ENCODE data around the gene RAB43. TPM values are rescaled to one million over a fixed set of nuclear protein-coding genes. Genes with fewer than 3 reads are reported as not detected.

The RAB43 gene
- total RNA-seq, 1 experiment from 2014 or later: 13.5 TPM

GRCh38 chr3:129057249-129057648 lies 64.4 kb downstream of the RAB43 start (continued):
- TF ChIP-seq CTCF (IDR thresholded peaks at IDR 0.05 in 2 of 3, conservative IDR thresholded peaks at IDR 0.05 in 1 of 3; ENCODE audit: borderline replicate concordance in 1 of 3, insufficient read depth in 1 of 3, low read depth in 2 of 3, low read length in 2 of 3): no peak
- TF ChIP-seq TCF7L2 (IDR thresholded peaks at IDR 0.05; ENCODE audit: borderline replicate concordance, extremely low read depth, insufficient read depth, insufficient read length): no peak
- no peak for TF ChIP-seq POLR2AphosphoS5 (IDR thresholded peaks at IDR 0.05; ENCODE audit: low read depth, low read length)
- TF ChIP-seq EZH2 (IDR thresholded peaks at IDR 0.05): no peak
- TF ChIP-seq SIN3A (IDR thresholded peaks at IDR 0.05; ENCODE audit: low read depth): no peak
- no peak for TF ChIP-seq ZNF274 (IDR thresholded peaks at IDR 0.05; ENCODE audit: low read depth, low read length)
- no peak for TF ChIP-seq ATF3 (IDR thresholded peaks at IDR 0.05)
- TF ChIP-seq EGR1 (IDR thresholded peaks at IDR 0.05; ENCODE audit: low read depth): no peak
- TF ChIP-seq RAD21 (IDR thresholded peaks at IDR 0.05; ENCODE audit: low read depth): no peak
- TF ChIP-seq SRF (IDR thresholded peaks at IDR 0.05; ENCODE audit: low read depth): no peak
- no peak for TF ChIP-seq JUND (IDR thresholded peaks at IDR 0.05)
- TF ChIP-seq CEBPB (IDR thresholded peaks at IDR 0.05; ENCODE audit: low read depth): no peak

GRCh38 chr3:129056451-129057173 lies 65.0 kb downstream of the RAB43 start:
- Histone ChIP-seq H3K9me3 (ENCODE audit: control insufficient read depth in 1 of 2, insufficient read depth in 1 of 2, low read depth in 1 of 2, low read length in 2 of 2) (no peaks in the 10 kb centered on the region), H3K79me2 (ENCODE audit: insufficient read depth, low read length) (no peaks in the 10 kb centered on the region), H3K9ac (ENCODE audit: low read length) (no peak overlapping the region), H3K27me3 (ENCODE audit: insufficient read depth, low read length) (no peaks in the 10 kb centered on the region), H2AFZ (ENCODE audit: low read depth, low read length, poor library complexity, severe bottlenecking) (no peak overlapping the region), H3K9me2 (ENCODE audit: insufficient read depth) (no peaks in the 10 kb centered on the region), H3K4me3 (replicated peaks in 1 of 2; ENCODE audit: low read depth in 1 of 2, low read length in 2 of 2) (no peak overlapping the region), H3K4me1 (ENCODE audit: control insufficient read depth in 1 of 2, insufficient read depth in 2 of 2, low read length in 2 of 2) (peaks cover 0 to 24% of the 10 kb centered on the region in 2 experiments; a peak in 3 of 4 replicates), H4K20me1 (ENCODE audit: insufficient read depth) (no peaks in the 10 kb centered on the region), H3K27ac (ENCODE audit: low read depth, low read length) (no peak overlapping the region), H3K36me3 (ENCODE audit: control insufficient read depth in 1 of 2, insufficient read depth in 2 of 2, low read length in 2 of 2) (no peaks in the 10 kb centered on the region), H3K4me2 (ENCODE audit: low read length) (no peak overlapping the region)
- no peak for DNase-seq (ENCODE audit: low read depth, low spot score)
- no TSS peak for BruUV-seq (replicated peaks)
- intact Hi-C loops (cut with micrococcal nuclease): no loop called here
- peak; percentile 37 for ATAC-seq
- CTCF ChIA-PET: no interaction called here
- POLR2A ChIA-PET: no interaction called here
- RAD21 ChIA-PET (ENCODE audit: low non-redundant PET in 1 of 2, low total read pairs in 2 of 2, uncharacterized antibody in 2 of 2, unreplicated experiment in 2 of 2): no interaction called here
- TF ChIP-seq CTCF (IDR thresholded peaks at IDR 0.05 in 2 of 3, conservative IDR thresholded peaks at IDR 0.05 in 1 of 3; ENCODE audit: borderline replicate concordance in 1 of 3, insufficient read depth in 1 of 3, low read depth in 2 of 3, low read length in 2 of 3): peak in 1 of 3 experiments; percentile 20; a peak in 2 of 6 replicates
- TF ChIP-seq RAD21 (IDR thresholded peaks at IDR 0.05; ENCODE audit: low read depth): no peak; the same call in 1 of the 2 replicates
- TF ChIP-seq CBX3 (IDR thresholded peaks at IDR 0.05; ENCODE audit: low read depth): no peak
